ENCODE results near the gene RSBN1L.

The RSBN1L gene

GRCh38 chr7:77798394-77799077 is 102.3 kb downstream of the RSBN1L start, which contains the start of the genes PHTF2 and TMEM60:
TSS of gene PHTF2 (plus strand) at chr7:77798773.
TSS of gene TMEM60 (minus strand) at chr7:77798434. CDS start at chr7:77794373, 4,061 bp downstream.
- TF ChIP-seq, protein P1, sequence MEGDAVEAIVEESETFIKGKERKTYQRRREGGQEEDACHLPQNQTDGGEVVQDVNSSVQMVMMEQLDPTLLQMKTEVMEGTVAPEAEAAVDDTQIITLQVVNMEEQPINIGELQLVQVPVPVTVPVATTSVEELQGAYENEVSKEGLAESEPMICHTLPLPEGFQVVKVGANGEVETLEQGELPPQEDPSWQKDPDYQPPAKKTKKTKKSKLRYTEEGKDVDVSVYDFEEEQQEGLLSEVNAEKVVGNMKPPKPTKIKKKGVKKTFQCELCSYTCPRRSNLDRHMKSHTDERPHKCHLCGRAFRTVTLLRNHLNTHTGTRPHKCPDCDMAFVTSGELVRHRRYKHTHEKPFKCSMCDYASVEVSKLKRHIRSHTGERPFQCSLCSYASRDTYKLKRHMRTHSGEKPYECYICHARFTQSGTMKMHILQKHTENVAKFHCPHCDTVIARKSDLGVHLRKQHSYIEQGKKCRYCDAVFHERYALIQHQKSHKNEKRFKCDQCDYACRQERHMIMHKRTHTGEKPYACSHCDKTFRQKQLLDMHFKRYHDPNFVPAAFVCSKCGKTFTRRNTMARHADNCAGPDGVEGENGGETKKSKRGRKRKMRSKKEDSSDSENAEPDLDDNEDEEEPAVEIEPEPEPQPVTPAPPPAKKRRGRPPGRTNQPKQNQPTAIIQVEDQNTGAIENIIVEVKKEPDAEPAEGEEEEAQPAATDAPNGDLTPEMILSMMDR (IDR thresholded peaks at IDR 0.05; ENCODE audit: low read depth, low read length): peak; percentile 57
- H3K4me3 ChIP-seq (replicated peaks in 1 of 2; ENCODE audit: low read depth in 2 of 2, low read length in 2 of 2): peak within 1 kb of the TSS; percentile 97 to 99
- peak; percentile 100 for DNase-seq (ENCODE audit: low read depth in 2 of 2)

- peak; percentile 40 for DNase-seq (ENCODE audit: low read depth in 2 of 2)
- H3K4me3 ChIP-seq (replicated peaks in 1 of 2; ENCODE audit: low read depth in 2 of 2, low read length in 2 of 2): peak overlapping the region; percentile 91 to 99
- TF ChIP-seq, protein P1 (IDR thresholded peaks at IDR 0.05; ENCODE audit: low read depth, low read length): no peak
Observed at GRCh38 chr7:77799078-77799964, 103.1 kb downstream of the RSBN1L start.

GRCh38 chr7:77800158-77800557 is 103.9 kb downstream of the RSBN1L start:
- peak; percentile 21 to 63 for DNase-seq (ENCODE audit: low read depth in 2 of 2)
- TF ChIP-seq, protein P1 (IDR thresholded peaks at IDR 0.05; ENCODE audit: low read depth, low read length): no peak
- H3K4me3 ChIP-seq (replicated peaks in 1 of 2; ENCODE audit: low read depth in 2 of 2, low read length in 2 of 2): peak overlapping the region in 1 of 2 donors; percentile 91

DNA sequence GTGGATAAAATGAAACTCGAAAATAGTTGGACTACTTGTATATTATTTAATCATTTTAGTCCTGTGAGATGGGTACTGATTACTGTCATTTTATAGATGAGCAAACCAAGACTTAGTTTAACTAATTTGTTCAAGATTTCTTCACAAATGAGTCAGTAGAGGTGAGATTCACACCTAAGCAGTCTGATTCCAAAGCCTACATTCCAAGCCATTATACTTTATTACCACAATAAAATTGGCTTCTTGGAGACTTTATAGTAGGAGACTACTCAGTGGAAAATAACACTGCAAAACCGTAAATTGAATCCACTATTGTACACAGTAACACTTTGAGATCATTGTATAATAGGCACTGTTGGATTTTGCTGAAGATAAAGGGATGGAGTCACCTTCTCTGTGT is 104.5 kb downstream of the RSBN1L start:
- no peak for DNase-seq (ENCODE audit: low read depth in 2 of 2)
- TF ChIP-seq, protein P1 (IDR thresholded peaks at IDR 0.05; ENCODE audit: low read depth, low read length): no peak
- no peak overlapping the region for H3K4me3 ChIP-seq (replicated peaks in 1 of 2; ENCODE audit: low read depth in 2 of 2, low read length in 2 of 2)

GRCh38 chr7:77802557-77803405 is 106.5 kb downstream of the RSBN1L start:
- peak in 1 of 2 donors; percentile 18 for DNase-seq (ENCODE audit: low read depth in 2 of 2)
- TF ChIP-seq, protein P1 (IDR thresholded peaks at IDR 0.05; ENCODE audit: low read depth, low read length): no peak
- H3K4me3 ChIP-seq (replicated peaks in 1 of 2; ENCODE audit: low read depth in 2 of 2, low read length in 2 of 2): no peak overlapping the region

GRCh38 chr7:77806425-77806824 is 110.2 kb downstream of the RSBN1L start:
- no peak for DNase-seq (ENCODE audit: low read depth in 2 of 2)
- TF ChIP-seq, protein P1 (IDR thresholded peaks at IDR 0.05; ENCODE audit: low read depth, low read length): no peak
- H3K4me3 ChIP-seq (replicated peaks in 1 of 2; ENCODE audit: low read depth in 2 of 2, low read length in 2 of 2): no peak overlapping the region

All from cardiac fibroblast (primary cell).